GM19468 (cell line): Measurements from ENCODE around the gene SNX30.

ENCODE experiments used
- ATAC-seq: cut with Tn5 transposase; IDR thresholded peaks from one replicate; pipeline ENCODE4 v1.9.1; 2021; ENCODE audit warnings: mild to moderate bottlenecking, moderate library complexity, moderate number of reproducible peaks; ENCODE audit not compliant: unreplicated experiment; ENCODE audit errors: extremely low read depth

The SNX30 gene

GRCh38 chr9:112912636-112913035, 162.1 kb downstream of the SNX30 start:
- ATAC-seq = no peak

DNA sequence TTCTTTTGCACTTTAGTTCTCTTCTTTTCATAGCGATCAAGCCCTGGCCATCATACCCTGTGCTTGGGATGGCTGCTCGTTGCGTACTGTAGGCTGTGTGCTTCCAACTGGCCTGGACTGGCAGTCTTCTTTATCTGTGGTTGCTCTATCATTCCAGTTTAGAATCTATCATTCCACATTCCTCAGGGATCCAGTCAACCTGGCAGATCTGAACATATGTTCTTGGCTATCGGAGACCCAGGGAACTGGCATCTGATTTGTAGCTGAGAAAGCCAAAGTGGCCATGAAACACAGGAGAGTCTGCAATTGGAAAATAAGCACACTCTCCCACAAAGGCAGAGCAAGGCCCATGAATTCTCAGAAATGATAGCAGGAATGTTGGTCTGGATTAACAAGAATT, 162.8 kb downstream of the SNX30 start:
- ATAC-seq = no peak

GRCh38 chr9:112914524-112914923, 164.0 kb downstream of the SNX30 start:
- ATAC-seq = no peak

- ATAC-seq = no peak
These were observed 166.8 kb downstream of the SNX30 start for GRCh38 chr9:112917047-112917986.

DNA sequence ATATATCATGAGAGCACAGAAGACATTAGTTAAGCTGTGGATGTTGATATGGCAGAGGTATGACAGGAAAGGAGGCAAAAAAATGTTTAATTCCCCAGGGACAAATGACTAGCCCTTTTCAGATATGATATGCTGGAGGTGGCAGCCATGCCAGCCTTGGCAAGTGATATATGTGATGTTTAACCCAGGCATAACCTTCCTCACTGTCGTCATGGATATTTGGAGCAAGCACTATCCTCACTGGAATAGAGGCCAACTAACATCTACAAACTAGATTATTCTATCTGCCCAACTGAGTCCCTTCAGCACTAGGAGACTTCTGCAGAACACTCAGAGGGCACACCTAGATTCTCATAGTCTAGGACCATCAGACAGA, 167.4 kb downstream of the SNX30 start:
- ATAC-seq = no peak

DNA sequence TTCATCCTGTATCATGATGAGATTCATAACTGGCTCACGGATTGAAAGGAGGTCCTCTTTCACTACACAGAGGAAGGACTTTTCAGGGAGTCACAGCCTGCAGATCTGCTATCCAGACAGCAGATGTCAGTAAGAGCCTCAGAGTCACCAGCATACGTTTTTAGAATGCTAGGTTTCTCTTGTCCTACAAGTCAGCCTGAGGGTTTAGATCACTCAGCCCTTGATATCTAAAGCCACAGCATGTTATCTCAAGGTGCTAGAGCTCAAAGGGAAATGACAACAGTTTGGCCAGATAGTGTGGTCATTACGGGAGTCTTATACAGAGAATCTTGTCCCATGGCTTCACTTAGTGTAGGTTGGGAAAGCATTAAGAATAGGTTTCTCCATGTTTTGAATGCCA, 171.0 kb downstream of the SNX30 start:
- no peak for ATAC-seq
